ENCODE results near the gene CEMIP.
"Not testable (repeated sequence)": the region's sequence is repeated elsewhere in the genome, so short reads cannot be mapped to it uniquely, and the experiment has no call there.

CEMIP gene

GRCh38 chr15:80758130-80758745, 20.9 kb upstream of the CEMIP start:
- DNase-seq = no peak

DNA sequence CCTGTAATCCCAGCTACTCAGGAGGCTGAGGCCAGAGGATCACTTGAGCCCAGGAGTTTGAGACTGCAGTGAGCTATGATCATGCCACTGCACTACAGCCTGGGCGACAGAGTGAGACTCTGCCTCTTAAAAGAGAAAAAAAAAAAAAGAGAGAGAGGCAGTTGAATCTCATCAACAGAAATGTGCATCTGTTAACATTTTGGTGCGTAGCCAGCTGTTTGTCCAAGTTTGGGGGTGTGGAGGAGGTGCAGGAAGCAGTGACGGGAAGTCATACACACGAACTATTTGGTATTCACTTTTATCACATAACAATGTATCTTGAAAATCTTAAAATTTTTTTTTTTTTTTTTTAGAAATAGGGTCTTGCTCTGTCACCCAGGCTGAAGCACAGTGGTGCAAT, 18.2 kb upstream of the CEMIP start:
- no peak for DNase-seq

GRCh38 chr15:80761754-80762153, 17.4 kb upstream of the CEMIP start:
- no peak for DNase-seq

DNA sequence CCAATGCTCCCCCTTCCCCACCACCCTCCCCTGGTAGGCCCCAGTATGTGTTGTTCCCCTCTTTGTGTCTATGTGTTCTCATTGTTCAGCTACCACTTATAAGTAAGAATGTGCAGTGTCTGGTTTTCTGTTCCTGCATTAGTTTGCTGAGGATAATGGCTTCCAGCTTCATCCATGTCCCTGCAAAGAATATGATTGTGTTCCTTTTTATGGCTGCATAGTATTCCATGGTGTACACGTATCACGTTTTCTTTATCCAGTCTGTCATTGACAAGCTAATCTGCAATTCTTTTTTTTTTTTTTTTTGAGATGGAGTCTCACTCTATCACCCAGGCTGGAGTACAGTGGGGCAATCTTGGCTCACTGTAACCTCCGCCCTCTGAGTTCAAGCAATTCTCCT, 15.9 kb upstream of the CEMIP start:
- DNase-seq = not testable (repeated sequence)

GRCh38 chr15:80764535-80764934, 14.6 kb upstream of the CEMIP start:
- no peak for DNase-seq

DNA sequence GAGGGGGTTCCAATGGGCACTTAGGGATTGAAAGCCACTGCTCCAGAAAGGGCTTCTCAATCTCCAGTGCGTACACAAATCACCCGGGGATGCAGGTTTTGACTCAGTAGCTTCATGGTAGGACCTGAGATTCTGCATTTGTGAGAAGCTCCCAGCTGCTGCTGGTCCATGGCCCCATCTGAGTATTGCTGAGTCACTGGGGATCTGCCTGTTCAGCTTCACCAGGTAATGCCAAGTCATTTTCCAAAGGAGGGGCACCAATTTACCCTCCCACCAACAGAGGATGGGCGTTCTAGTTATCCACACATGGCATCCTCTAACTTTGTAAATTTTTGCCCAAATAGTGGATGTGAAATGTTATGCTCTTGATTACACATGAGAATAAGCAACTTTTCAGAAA, 12.9 kb upstream of the CEMIP start:
- DNase-seq = no peak

- DNase-seq = no peak
These were observed 11.0 kb upstream of the CEMIP start for GRCh38 chr15:80768158-80768557.

DNA sequence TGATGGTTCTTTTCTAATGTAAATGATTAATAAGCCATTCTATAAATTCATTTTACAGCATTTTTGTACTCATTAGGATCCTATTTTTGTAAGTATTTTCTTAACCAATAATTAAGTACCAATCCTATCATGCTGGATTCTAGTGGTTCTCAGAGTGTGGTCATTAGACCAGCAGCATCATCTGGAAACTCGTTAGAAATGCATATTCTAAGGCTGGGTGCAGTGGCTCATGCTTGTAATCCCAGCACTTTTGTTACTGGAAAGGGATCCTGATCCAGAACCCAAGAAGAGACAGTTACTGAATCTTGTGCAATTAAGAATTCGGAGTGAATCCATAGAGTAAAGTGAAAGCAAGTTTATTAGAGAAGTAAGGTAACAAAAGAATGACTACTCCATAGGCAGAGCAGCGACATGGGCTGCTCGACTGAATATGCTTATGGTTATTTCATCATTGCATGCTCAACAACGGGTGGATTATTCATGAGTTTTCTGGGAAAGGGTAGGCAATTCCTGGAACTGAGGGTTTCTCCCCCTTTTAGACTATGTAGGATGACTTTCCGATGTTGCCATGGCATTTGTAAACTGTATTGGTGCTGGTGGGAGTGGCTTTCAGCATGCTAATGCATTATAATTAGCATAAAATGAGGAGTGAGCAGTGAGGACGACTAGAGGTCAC, 9.9 kb upstream of the CEMIP start:
- no peak for DNase-seq

DNA sequence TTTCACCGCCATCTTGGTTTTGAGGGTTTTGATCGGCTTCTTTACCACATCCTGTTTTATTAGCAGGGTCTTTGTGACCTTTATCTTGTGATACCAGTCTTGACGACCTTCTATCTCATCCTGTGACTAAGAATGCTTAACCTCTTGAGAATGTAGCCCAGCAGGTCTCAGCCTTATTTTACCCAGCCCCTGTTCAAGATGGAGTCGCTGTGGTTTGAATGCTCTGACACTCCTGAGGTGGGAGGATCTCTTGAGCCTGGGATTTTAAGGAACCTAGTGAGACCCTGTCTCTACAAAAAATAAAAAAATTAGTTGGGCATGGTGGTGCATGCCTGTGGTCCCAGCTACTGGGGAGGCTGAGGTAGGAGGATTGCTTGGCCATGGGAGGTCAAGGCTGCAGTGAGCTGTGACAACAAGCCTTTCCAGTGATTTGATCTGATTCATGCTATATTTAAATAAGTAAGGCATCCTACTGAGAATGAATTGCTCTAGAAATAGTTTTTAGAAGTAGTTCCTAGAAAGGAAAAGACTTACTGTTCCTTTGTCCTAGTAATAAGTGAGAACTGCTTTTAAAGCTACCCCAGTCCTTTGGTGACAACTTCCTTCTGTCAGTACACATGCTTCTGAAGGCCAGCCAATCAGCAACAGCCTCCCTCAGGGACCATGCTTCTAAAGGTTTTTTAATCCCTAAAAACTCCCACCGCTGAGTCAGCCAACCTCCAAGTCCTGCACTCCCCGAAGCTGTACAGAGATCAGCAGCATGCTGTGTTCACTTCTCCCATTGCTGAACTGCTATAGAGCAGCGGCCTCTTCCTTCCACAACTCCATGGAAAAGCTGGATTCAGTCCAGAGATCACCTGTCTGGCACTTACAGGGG, 9.1 kb upstream of the CEMIP start:
- DNase-seq = no peak

GRCh38 chr15:80773122-80773551, 6.0 kb upstream of the CEMIP start:
- no peak for DNase-seq

GRCh38 chr15:80773792-80774352, 5.3 kb upstream of the CEMIP start:
- no peak for DNase-seq

DNA sequence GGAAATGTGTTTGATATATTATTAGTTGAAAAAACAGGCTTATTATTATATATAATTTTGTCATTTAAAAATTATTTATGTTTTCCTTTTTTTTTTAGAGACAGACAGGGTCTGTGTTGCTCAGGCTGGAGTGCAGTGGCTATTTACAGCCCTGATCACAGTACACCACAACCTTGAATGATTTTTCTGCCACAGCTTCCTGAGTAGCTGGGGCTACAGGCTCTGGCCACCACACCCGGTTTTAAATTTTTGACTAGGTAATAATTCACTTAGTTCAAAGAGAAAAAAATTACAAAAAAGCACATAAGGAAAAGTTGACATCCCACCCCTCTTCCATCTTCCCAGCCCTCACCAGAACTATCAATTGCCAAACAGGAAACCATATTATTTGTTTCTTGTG, 4.7 kb upstream of the CEMIP start:
- DNase-seq = no peak

DNA sequence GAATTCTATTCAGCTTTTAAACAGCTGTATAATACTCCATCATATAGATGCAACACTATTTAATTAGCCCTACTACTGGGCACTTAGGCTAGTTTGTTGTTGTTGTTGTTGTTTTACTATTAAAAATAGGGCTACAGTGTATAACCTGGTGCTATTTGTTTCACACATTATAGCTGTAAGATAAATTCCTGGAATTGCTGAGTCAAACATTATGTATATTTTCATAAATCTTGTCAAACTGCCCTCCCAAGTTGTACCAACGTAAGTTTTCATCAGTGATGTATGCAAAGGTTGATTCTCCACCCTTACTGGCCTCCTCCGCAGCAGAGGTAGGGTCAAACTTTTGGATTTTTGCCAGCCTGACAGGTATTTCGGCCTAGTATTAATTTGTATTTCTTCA, 3.8 kb upstream of the CEMIP start:
- DNase-seq = no peak

- DNase-seq = peak; percentile 43 to 66
These were observed 2.6 kb upstream of the CEMIP start for GRCh38 chr15:80776420-80777045.

DNA sequence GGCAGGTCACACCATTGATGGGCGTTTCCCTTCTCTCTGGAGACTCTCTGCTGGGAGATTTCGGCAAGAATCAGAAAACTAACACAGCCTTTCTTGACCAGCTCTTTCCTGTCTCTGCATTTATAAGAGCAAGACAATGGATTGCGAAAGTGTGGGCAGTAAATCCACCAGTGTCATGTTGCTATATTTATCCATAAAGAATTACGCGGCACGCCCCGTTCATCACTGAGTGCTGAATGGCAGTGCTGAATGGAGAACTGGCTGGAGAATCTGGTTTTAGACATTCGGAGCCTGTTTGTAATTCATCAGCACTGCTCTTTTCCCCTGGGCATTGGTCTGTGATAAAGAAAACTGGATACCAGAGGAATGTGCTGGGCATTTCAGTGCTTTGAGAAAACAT, 2.0 kb upstream of the CEMIP start:
- no peak for DNase-seq

- no peak for DNase-seq
These were observed 1.1 kb upstream of the CEMIP start for GRCh38 chr15:80777826-80778620.

DNA sequence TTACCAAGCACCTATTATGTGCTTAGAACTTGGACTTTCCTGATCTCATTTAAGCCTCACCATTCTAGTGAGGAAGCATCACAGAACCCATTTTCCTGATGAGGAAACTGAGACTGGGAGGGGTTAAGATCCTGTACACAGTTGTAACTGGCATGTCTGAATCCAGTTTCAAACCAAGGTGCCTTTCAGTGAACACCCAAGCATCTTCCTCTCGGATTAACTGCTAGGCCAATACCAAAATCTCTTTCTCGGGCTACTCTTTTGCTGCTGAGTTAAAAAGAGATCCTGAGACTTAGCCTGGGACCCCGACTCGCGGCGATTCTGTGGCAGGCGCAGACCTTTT, 578 bp upstream of the CEMIP start:
- DNase-seq = no peak

DNA sequence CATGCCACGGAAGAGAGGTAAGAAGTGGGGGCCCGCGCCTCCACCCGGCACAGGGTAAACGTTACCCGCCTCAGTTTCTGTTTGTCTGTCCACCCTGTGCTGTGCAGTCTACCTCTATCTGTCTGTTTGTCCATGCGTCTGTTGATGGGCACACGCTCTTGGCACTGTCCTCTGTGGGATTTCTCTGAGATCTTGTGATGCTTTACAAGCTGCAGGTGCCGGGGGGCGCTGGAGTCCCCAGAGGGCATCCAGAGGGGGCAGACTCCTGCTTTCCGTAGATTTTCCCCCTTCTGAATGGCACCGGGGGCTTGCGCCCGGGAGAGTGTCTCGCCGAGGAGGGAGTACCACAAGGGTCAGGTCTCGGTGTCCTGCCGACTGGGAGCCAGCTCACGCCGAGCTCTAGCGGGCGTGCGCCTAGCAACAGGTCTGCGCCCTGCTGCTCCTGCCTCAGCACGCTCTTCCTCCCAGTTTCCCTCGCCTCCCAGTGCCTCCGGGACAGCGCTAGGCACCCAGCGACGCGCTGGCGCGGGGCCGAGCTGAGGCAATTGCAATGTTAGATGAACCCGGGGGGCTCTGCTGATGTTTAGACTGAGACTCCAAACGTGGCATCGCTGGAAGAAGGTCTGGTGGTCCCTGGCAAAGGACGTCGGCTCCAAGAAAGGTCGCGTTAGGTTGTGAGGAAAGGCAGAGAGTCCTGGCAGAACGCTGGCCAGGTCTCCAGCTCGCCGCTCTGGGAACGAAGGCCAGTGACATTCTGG, 667 bp downstream of the CEMIP start:
- DNase-seq = no peak

DNA sequence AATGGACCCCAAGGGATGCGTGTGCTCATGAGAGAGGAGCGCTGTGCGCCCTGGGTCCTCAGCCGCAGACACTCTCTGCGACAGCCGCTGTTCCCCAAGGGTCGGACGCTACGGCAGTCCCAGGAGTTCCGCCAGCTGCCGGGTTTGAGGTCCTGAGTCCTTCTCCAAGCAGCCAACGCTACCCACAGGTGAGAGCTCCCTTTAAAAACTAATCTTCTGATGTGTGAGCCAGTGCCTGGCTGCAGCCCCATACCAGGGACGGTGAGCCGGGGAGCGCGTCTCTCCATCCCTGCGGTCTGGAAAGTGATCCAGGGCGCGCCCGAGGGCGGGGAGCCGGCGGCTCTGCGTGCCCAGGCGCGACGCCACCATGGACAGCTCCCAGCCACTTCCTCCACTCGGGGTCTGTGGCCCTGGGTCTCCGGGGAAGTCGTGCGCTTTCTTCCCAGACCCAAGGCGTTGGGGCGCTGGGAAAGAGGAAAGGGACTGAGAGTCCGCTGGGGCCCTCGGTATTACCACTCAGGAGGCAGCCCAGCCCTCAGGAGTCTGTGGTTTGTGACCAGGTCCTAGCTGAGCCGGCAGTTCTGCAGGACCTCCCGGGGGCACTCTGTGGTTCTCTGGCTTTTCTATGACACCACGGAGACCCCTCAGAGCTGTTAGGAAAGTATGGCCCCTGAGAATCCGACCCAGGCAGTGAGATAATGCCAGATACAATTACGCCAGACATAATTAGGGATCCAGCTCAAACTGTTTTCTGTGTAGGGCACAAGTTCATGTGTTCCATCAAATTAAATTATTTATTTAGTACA, 1.4 kb downstream of the CEMIP start:
- DNase-seq = no peak

DNA sequence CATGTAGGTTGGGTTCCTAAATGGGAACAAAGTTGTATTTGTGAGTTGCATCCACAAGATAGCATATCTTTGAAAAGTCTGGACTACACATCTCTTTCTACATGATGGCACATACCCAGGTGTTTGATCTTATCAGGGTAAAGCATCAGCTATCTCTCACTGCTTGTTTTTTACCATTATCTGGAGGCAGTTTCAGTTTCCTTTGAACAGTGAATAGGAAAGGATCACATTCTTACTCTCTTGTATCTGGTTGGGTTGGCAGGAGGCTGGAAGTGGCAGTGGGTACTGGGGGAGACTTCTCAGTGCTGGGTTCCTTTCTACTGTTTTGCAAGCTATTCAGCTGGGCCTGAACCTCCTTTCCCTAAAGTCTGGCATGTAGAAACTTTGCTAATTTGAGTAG, 4.1 kb downstream of the CEMIP start:
- no peak for DNase-seq

DNA sequence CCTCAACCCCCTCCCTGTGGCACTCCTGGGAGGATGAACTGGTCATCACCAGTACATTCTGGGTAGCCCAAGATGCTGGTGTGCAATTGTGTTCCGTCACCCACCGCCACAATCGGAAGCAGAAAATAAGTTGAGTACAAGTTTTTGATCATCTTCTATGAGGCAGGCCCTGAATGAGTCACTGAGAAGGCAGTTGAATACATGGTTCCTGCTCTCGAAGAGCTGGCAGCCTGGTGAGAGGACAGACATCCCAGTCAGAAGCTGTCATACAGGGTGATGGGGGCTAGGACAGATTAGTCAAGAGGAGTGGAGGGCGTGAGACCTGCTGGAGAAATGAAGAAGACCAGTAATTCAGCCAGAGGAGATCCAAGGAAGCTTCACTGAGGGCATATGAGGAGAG, 6.2 kb downstream of the CEMIP start:
- DNase-seq = no peak

Data from hippocampal formation (tissue), 2 donors.